H1 (cell line): ENCODE results near the gene CDADC1. TPM values are rescaled to one million over a fixed set of nuclear protein-coding genes. Genes with fewer than 3 reads are reported as not detected.

Source experiments
- CTCF ChIA-PET: fragments of 300-600 bp; sonication (Branson Sonifier 250); formaldehyde crosslinking; loops from one replicate; lab custom pipeline; 2021; ENCODE audit not compliant: partially characterized antibody; lab: Charles Lee
- POLR2A ChIA-PET: fragments of 300-600 bp; sonication (Branson Sonifier 250); formaldehyde crosslinking; loops from one replicate; lab custom pipeline; 2021; ENCODE audit warnings: inconsistent platforms; ENCODE audit not compliant: partially characterized antibody; lab: Charles Lee
- DNase-seq, 2 experiments: peaks; one replicate each; pipeline versions ENCODE4 v3.0.0 to v3.0.0-alpha.2; 2010 to 2022; ENCODE audit warnings: low spot score in 2 of 2, low read depth in 1 of 2, mixed read lengths in 1 of 2
- FAIRE-seq: peaks from 2 replicates; lab custom pipeline; 2011; peaks lifted over from hg19 to GRCh38; lab: Jason Lieb, UNC
- H2AFZ ChIP-seq: 2 replicates; pipeline ENCODE4 v1.8.1; 2012; ENCODE audit warnings: low read length, inconsistent platforms
- H2AK5ac ChIP-seq: 2 replicates; pipeline ENCODE4 v1.6.1; 2013; ENCODE audit warnings: low read depth, low read length
- H2BK120ac ChIP-seq: replicated peaks from 2 replicates; pipeline ENCODE3; 2013; ENCODE audit warnings: low read depth, low read length, inconsistent platforms
- H2BK12ac ChIP-seq: 2 replicates; pipeline ENCODE4 v1.6.1; 2013; ENCODE audit warnings: low read depth, low read length
- H2BK15ac ChIP-seq: 2 replicates; pipeline ENCODE4 v1.6.1; 2013; ENCODE audit warnings: low read length
- H2BK20ac ChIP-seq: 2 replicates; pipeline ENCODE4 v1.6.1; 2013; ENCODE audit warnings: low read length
- H2BK5ac ChIP-seq: 2 replicates; pipeline ENCODE4 v1.6.1; 2013; ENCODE audit warnings: low read depth, low read length
- H3K14ac ChIP-seq: 2 replicates; pipeline ENCODE4 v1.6.1; 2013; ENCODE audit warnings: inconsistent platforms; ENCODE audit not compliant: insufficient read length
- H3K18ac ChIP-seq: 2 replicates; pipeline ENCODE4 v1.6.1; 2013; ENCODE audit warnings: low read length; ENCODE audit errors: extremely low read depth
- H3K23ac ChIP-seq: 2 replicates; pipeline ENCODE4 v1.6.1; 2013; ENCODE audit warnings: inconsistent platforms; ENCODE audit not compliant: insufficient read length
- H3K23me2 ChIP-seq: 2 replicates; pipeline ENCODE4 v1.6.1; 2013; ENCODE audit warnings: low read depth, low read length
- H3K27ac ChIP-seq: 2 replicates; pipeline ENCODE4 v1.6.1; 2011; ENCODE audit warnings: low read depth, low read length, inconsistent platforms
- H3K27me3 ChIP-seq, 4 experiments: replicated peaks in 1 of 4; 1 replicate in 1 of 4; 2 replicates in 3 of 4; pipeline versions ENCODE4 v1.6.1 to v1.8.1; 2011 to 2013; ENCODE audit warnings: low read length in 3 of 4, mild to moderate bottlenecking in 3 of 4, inconsistent platforms in 2 of 4, mixed read lengths in 2 of 4, moderate library complexity in 1 of 4; ENCODE audit not compliant: control insufficient read depth in 3 of 4, insufficient read depth in 3 of 4; ENCODE audit errors: extremely low read depth in 1 of 4
- H3K36me3 ChIP-seq, 4 experiments: 2 replicates each; pipeline versions ENCODE4 v1.6.1 to v1.8.1; 2011 to 2013; ENCODE audit warnings: mild to moderate bottlenecking in 4 of 4, low read length in 3 of 4, moderate library complexity in 2 of 4, control low read depth in 1 of 4, inconsistent platforms in 1 of 4; ENCODE audit not compliant: insufficient read depth in 4 of 4, control insufficient read depth in 2 of 4
- H3K4ac ChIP-seq: replicated peaks from 2 replicates; pipeline ENCODE3; 2013; ENCODE audit warnings: low read length, low read depth, mixed read lengths, inconsistent platforms; ENCODE audit not compliant: insufficient read length
- H3K4me1 ChIP-seq, 4 experiments: replicated peaks in 1 of 4; 1 replicate in 1 of 4; 2 replicates in 3 of 4; pipeline versions ENCODE4 v1.6.1 to v1.8.1; 2011 to 2013; ENCODE audit warnings: low read length in 3 of 4, inconsistent platforms in 2 of 4, mixed read lengths in 1 of 4; ENCODE audit not compliant: insufficient read depth in 4 of 4, control insufficient read depth in 3 of 4
- H3K4me2 ChIP-seq, 2 experiments: 2 replicates each; pipeline versions ENCODE4 v1.6.1 to v1.8.1; 2011 to 2013; ENCODE audit warnings: low read depth in 2 of 2, low read length in 2 of 2, control low read depth in 1 of 2, inconsistent platforms in 1 of 2, mild to moderate bottlenecking in 1 of 2; ENCODE audit not compliant: insufficient read depth in 1 of 2
- H3K4me3 ChIP-seq, 4 experiments: fragments of 200-600, 300-600 bp in 1 of 4; sonication (generic), shearing (Covaris generic), sonication (Bioruptor Twin) in 1 of 4; 2 replicates each; pipeline versions ENCODE4 v1.5.1 to v1.8.1; 2011 to 2016; ENCODE audit warnings: low read length in 4 of 4, low read depth in 3 of 4, control low read depth in 2 of 4, inconsistent platforms in 2 of 4, mild to moderate bottlenecking in 2 of 4, mixed read lengths in 1 of 4, moderate library complexity in 1 of 4; ENCODE audit not compliant: insufficient read depth in 2 of 4; ENCODE audit errors: extremely low read depth in 1 of 4
- H3K56ac ChIP-seq: replicated peaks from 2 replicates; pipeline ENCODE3; 2013; ENCODE audit warnings: low read depth, mild to moderate bottlenecking, mixed read lengths, low read length, inconsistent platforms; ENCODE audit not compliant: insufficient read length
- H3K79me1 ChIP-seq: 2 replicates; pipeline ENCODE4 v1.6.1; 2013; ENCODE audit warnings: low read depth, low read length, control low read depth
- H3K79me2 ChIP-seq, 2 experiments: 2 replicates each; pipeline versions ENCODE4 v1.6.1 to v1.8.1; 2012 to 2013; ENCODE audit warnings: low read length in 2 of 2, mild to moderate bottlenecking in 2 of 2, inconsistent platforms in 1 of 2; ENCODE audit not compliant: insufficient read depth in 2 of 2, control insufficient read depth in 1 of 2
- H3K9ac ChIP-seq, 4 experiments: replicated peaks in 1 of 4; 1 replicate in 1 of 4; 2 replicates in 3 of 4; pipeline versions ENCODE4 v1.6.1 to v1.8.1; 2011 to 2013; ENCODE audit warnings: low read depth in 3 of 4, low read length in 3 of 4, control low read depth in 2 of 4, mild to moderate bottlenecking in 2 of 4, moderate library complexity in 2 of 4, inconsistent platforms in 1 of 4; ENCODE audit errors: extremely low read depth in 1 of 4
- H3K9me3 ChIP-seq, 2 experiments: 2 replicates each; pipeline versions ENCODE4 v1.6.1 to v1.8.1; 2012 to 2013; ENCODE audit warnings: mild to moderate bottlenecking in 2 of 2, moderate library complexity in 2 of 2, control low read depth in 1 of 2, inconsistent platforms in 1 of 2, low read depth in 1 of 2, low read length in 1 of 2, mixed read lengths in 1 of 2; ENCODE audit not compliant: insufficient read depth in 2 of 2
- H4K20me1 ChIP-seq, 2 experiments: replicated peaks in 1 of 2; 2 replicates each; pipeline versions ENCODE3 to v1.8.1; 2011 to 2013; ENCODE audit warnings: inconsistent platforms in 2 of 2, low read length in 2 of 2, mild to moderate bottlenecking in 1 of 2; ENCODE audit not compliant: insufficient read depth in 2 of 2, control insufficient read depth in 1 of 2
- H4K5ac ChIP-seq: 2 replicates; pipeline ENCODE4 v1.6.1; 2013; ENCODE audit warnings: low read length, low read depth, mixed read lengths, inconsistent platforms; ENCODE audit not compliant: insufficient read length
- H4K8ac ChIP-seq: 2 replicates; pipeline ENCODE4 v1.8.0; 2013; ENCODE audit warnings: mild to moderate bottlenecking, moderate library complexity, low read length, inconsistent platforms; ENCODE audit not compliant: insufficient read depth; ENCODE audit errors: extremely low read depth
- H4K91ac ChIP-seq: replicated peaks from 2 replicates; pipeline ENCODE3; 2013; ENCODE audit warnings: low read length, mixed read lengths, inconsistent platforms; ENCODE audit not compliant: insufficient read length
- ASH2L ChIP-seq: fragments of 200-600, 300-600 bp; sonication (generic); IDR thresholded peaks from one replicate; pipeline ENCODE4 v1.7.1; 2017; ENCODE audit warnings: low read length
- CBX5 ChIP-seq: fragments of 300-800, 300-1000 bp; sonication (generic); IDR thresholded peaks from 2 replicates; pipeline ENCODE4 v1.7.1; 2016; ENCODE audit warnings: antibody characterized with exemption, low read length, low read depth
- KDM5A ChIP-seq: fragments of 200-600 bp; IDR thresholded peaks from 2 replicates; pipeline ENCODE4 v1.7.1; 2012; ENCODE audit warnings: mild to moderate bottlenecking, low read length, inconsistent platforms, mixed read lengths
- whole genome bisulfite sequencing, 2 experiments: shearing (Covaris generic) in 1 of 2; methylation state at CpG; one replicate each; pipeline versions ENCODE4 v1.1.6 to v1.1.7; 2013 to 2015; ENCODE audit warnings: low lambda C conversion rate in 2 of 2, mixed read lengths in 2 of 2, inconsistent platforms in 1 of 2, low coverage in 1 of 2, missing lambda C conversion rate in 1 of 2; ENCODE audit not compliant: insufficient replicate concordance in 2 of 2, insufficient coverage in 1 of 2, insufficient read length in 1 of 2; ENCODE audit errors: extremely low coverage in 1 of 2, missing lambda C conversion rate in 1 of 2; 5-methylcytosine and 5-hydroxymethylcytosine counted together
- polyA plus RNA-seq, 7 experiments: library from polyadenylated mRNA; depleted of rRNA in 3 of 7; stranded (reverse) in 5 of 7; unstranded in 2 of 7; fragments of >200 nt in 5 of 7; fragments of 200-250 nt in 2 of 7; gene quantifications; 1 replicate in 5 of 7; 2 replicates in 1 of 7; 4 replicates in 1 of 7; pipeline versions ENCODE4 v1.2.1 to v1.2.3, GENCODE V29; 2011 to 2013; ENCODE audit warnings: missing spikeins in 2 of 7, mixed read lengths in 2 of 7
- total RNA-seq: library from RNA; stranded (reverse); fragmentation: NEBNext Ultra II Directional; extraction: Animal tissue kit (Norgen Biotek cat#: 25700); gene quantifications from 2 replicates; pipeline ENCODE4 v1.2.1, GENCODE V29; 2021

The CDADC1 gene
- total and polyA plus RNA-seq, 2 of the 8 experiments (the other 6 are each of a cell fraction or from before 2014, with no cell fraction given) = 0.98 to 2.7 TPM

GRCh38 chr13:49302222-49302621 is 54.5 kb downstream of the CDADC1 start:
- no peak overlapping the region for H3K27ac ChIP-seq
- CTCF ChIA-PET = interaction anchor here (0.6 to 1.6 kb wide), 11 partner anchors 10 to 305 kb away, joined by 3 to 7 read pairs (median 3); no protein-coding TSS in a partner anchor

More at GRCh38 chr13:49302222-49302621, 54.5 kb downstream of the CDADC1 start:
- Histone ChIP-seq H3K9me3 (no peaks in the 10 kb centered on the region), H2BK120ac (no peak overlapping the region), H3K4me2 (no peak overlapping the region), H3K23ac (no peak overlapping the region), H2BK12ac (no peak overlapping the region), H4K8ac (no peak overlapping the region), H3K36me3 (no peaks in the 10 kb centered on the region), H4K91ac (no peak overlapping the region), H3K23me2 (no peaks in the 10 kb centered on the region), H4K20me1 (no peaks in the 10 kb centered on the region), H3K79me1 (no peaks in the 10 kb centered on the region), H2AK5ac (no peak overlapping the region), H3K4ac (no peak overlapping the region), H3K79me2 (no peaks in the 10 kb centered on the region), H2BK15ac (no peak overlapping the region; the same call in 1 of the 2 replicates), H3K27me3 (peaks cover 0 to 2% (median 0%) of the 10 kb centered on the region in 4 experiments; a peak in 1 of 7 replicates), H3K56ac (no peak overlapping the region), H3K4me3 (no peak overlapping the region), H3K18ac (no peak overlapping the region), H4K5ac (no peak overlapping the region), H2AFZ (0 out of 2 replicates have a peak overlapping the region, but pooled peaks have one; percentile 42), H2BK20ac (no peak overlapping the region), H3K4me1 (peaks cover 0 to 3% (median 0%) of the 10 kb centered on the region in 4 experiments; a peak in 2 of 7 replicates), H3K14ac (no peak overlapping the region), H2BK5ac (no peak overlapping the region), H3K9ac (no peak overlapping the region)
- WGBS, 2 experiments = 83% methylated on average over 7 of the region's 7 CpGs; no CpG with 5 or more reads in 1 of the 2 experiments
- TF ChIP-seq CBX5 (no peak), ASH2L (no peak), KDM5A (no peak)
- POLR2A ChIA-PET = no interaction called here
- DNase-seq (no peak), FAIRE-seq (no peak)
